Neural progenitor cell (in vitro differentiated cells): Measurements from ENCODE around the gene SMG7.

Source experiments
- EZH2 ChIP-seq: fragments of 200-600 bp; sonication (generic); IDR thresholded peaks from 2 replicates; pipeline ENCODE4 v1.6.1; 2017; ENCODE audit warnings: antibody characterized with exemption, mild to moderate bottlenecking, moderate library complexity
- TF ChIP-seq, protein P1 (sequence below): fragments of 200-600 bp; sonication (generic); IDR thresholded peaks from 2 replicates; pipeline ENCODE4 v1.5.1; 2017; ENCODE audit warnings: antibody characterized with exemption, mild to moderate bottlenecking

DNA sequence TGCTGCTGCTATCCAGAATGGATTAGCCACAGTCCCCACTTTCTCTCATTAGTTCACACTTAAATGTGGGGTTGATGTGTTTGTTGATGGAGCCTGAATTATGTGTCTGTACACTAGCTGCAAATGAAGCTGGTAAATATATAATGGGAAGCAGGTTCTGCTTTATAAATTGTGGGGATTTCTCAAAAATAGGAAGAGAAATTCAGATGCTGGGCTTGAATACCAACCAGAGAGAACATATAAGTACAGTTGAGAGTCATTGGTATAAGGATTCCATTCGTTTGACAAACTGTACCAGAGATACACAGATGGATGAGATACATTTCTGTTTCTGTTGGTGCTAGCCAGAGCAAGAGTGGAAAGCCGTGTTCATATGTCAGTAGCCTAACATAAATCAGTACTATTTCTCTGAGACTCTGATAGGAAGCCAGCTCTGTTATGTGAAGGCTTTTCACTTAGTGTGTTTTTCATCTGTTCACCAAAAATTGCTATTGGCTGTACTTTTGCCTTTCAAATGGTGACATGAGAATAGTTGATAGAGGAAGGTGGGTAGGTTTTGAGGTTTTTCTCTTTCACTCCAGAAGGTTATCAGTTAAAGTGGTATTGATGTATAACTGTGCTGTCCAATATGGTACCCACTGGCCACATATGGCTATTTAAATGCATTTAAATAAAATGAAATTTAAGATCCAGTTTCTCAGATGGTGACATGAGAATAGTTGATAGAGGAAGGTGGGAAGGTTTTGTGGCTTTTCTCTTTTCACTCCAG is 15.6 kb downstream of the SMG7 start:
- TF ChIP-seq, protein P1, sequence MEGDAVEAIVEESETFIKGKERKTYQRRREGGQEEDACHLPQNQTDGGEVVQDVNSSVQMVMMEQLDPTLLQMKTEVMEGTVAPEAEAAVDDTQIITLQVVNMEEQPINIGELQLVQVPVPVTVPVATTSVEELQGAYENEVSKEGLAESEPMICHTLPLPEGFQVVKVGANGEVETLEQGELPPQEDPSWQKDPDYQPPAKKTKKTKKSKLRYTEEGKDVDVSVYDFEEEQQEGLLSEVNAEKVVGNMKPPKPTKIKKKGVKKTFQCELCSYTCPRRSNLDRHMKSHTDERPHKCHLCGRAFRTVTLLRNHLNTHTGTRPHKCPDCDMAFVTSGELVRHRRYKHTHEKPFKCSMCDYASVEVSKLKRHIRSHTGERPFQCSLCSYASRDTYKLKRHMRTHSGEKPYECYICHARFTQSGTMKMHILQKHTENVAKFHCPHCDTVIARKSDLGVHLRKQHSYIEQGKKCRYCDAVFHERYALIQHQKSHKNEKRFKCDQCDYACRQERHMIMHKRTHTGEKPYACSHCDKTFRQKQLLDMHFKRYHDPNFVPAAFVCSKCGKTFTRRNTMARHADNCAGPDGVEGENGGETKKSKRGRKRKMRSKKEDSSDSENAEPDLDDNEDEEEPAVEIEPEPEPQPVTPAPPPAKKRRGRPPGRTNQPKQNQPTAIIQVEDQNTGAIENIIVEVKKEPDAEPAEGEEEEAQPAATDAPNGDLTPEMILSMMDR = no peak
- no peak for TF ChIP-seq EZH2
